Transverse colon (tissue), 4 donors: ENCODE measurements around the gene CTTN. TPM values are rescaled to one million over a fixed set of nuclear protein-coding genes. Genes with fewer than 3 reads are reported as not detected.

Source experiments
- DNase-seq: peaks from one replicate; pipeline ENCODE4 v3.0.0-alpha.2; 2019
- H3K27ac ChIP-seq, 4 donors: fragments of 200-600 bp; sonication (generic); 2 replicates each; pipeline ENCODE4 v1.5.1; 2016 to 2018; ENCODE audit warnings: inconsistent platforms in 4 of 4
- H3K27me3 ChIP-seq: fragments of 200-600 bp; sonication (generic); 2 replicates; pipeline ENCODE4 v1.5.1; 2017; ENCODE audit warnings: inconsistent platforms
- H3K36me3 ChIP-seq, 4 donors: fragments of 200-600 bp; sonication (generic); 2 replicates each; pipeline ENCODE4 v1.5.1; 2017 to 2019; ENCODE audit warnings: inconsistent platforms in 4 of 4
- H3K4me1 ChIP-seq, 4 donors: fragments of 200-600 bp; sonication (generic); 2 replicates each; pipeline ENCODE4 v1.5.1; 2017 to 2020; ENCODE audit warnings: inconsistent platforms in 4 of 4
- H3K4me3 ChIP-seq, 4 donors: fragments of 200-600 bp; sonication (generic); 1 replicate in 1 of 4; 2 replicates in 3 of 4; pipeline versions ENCODE4 v1.5.1 to v1.6.1; 2017 to 2019; ENCODE audit warnings: inconsistent platforms in 4 of 4
- H3K9me3 ChIP-seq, 2 donors: fragments of 200-600 bp; sonication (generic); 2 replicates each; pipeline ENCODE4 v1.5.1; 2017 to 2019; ENCODE audit warnings: inconsistent platforms in 2 of 2
- EP300 ChIP-seq: sonication (generic); formaldehyde crosslinking; IDR thresholded peaks from one replicate; pipeline ENCODE4 v1.6.1; 2017; ENCODE audit warnings: antibody characterized with exemption, low read depth
- POLR2A ChIP-seq: fragments of 450-650 bp; IDR thresholded peaks from one replicate; pipeline ENCODE4 v1.6.1; 2016; ENCODE audit warnings: antibody characterized with exemption, mild to moderate bottlenecking, moderate library complexity
- POLR2AphosphoS5 ChIP-seq, 3 donors: sonication (generic); formaldehyde crosslinking; IDR thresholded peaks; one replicate each; pipeline ENCODE4 v1.6.1; 2016; ENCODE audit warnings: antibody characterized with exemption in 3 of 3
- WGBS, 2 donors: methylation state at CpG; one replicate each; pipeline ENCODE4 v1.1.5; 2018; ENCODE audit warnings: low coverage in 1 of 2; 5-methylcytosine and 5-hydroxymethylcytosine counted together
- in situ Hi-C, 4 donors: fragments of 200-750 bp; cut with MboI; loops; one replicate each; pipeline versions ENCODE4 v1.15.0 to v1.15.1; 2017; ENCODE audit warnings: low sequenced_read_pairs in 3 of 4, low pct_ligation_motif_present in 1 of 4, low pct_unique_long_range_greater_than_20kb in 1 of 4
- intact Hi-C: fragments of 100-400 bp; cut with DNase I; formaldehyde crosslinking; loops from one replicate; pipeline ENCODE4 v1.15.1; 2023; ENCODE audit warnings: low total_unique reads
- total RNA-seq, 4 donors: library from RNA; depleted of rRNA; stranded (reverse); fragments of >200 nt; gene quantifications; one replicate each; pipeline ENCODE4 v1.1.0, GENCODE V29; 2016
- TF ChIP-seq, protein P1 (sequence below), 5 experiments: fragments of 200-600 bp in 3 of 5; fragments of 450-650 bp in 2 of 5; sonication (generic) in 3 of 5; IDR thresholded peaks; 1 replicate in 2 of 5; 2 replicates in 3 of 5; pipeline ENCODE4 v1.5.1; 2016 to 2017; ENCODE audit warnings: antibody characterized with exemption in 5 of 5, inconsistent platforms in 3 of 5, mild to moderate bottlenecking in 2 of 5, moderate library complexity in 1 of 5

The CTTN gene
- total RNA-seq, 4 donors from 2014 or later = 203 to 449 (median 365) TPM

DNA sequence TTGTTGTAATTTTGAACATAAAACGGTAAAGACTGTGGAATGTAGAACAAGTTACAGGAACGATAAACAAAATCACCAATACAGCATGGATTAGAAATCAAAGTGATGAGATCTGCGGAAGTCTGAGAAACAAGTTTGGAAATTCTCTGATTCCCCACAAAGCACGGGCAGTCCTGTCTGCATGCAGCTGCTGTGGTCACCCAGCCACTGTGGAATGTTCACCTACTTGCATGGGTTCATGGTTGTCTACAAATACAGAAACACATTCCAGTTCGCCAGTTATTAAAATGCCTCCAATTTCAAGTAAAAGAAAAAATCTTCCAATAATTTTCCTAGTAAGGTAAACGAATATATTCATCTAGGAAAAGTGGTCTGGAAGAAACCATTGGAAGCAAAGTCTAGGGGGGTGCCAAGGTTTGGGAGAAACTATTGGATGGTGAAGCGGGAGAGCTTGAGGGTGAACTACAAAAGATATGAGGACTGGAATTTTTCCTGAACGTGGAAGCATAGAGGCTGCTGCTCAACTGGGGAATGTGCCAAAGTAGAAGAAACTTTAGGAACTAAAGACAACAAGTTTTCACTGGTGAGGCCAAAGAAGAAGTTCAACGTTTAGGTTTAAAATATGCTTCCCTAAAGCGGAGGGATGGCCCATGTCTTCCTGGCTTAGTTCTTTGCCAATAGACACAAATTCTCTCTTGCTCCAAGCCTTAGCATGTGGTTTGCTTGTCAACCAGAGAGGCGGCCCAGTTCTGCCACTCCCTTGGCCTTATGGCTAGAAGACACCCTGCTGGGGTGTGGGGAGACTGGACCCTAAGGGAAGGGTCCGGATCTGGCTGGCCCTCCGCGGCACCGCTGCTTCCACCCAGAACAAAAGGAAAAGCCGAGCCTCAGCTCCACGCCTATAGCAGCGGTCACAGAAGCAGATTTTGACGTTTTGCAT is 70.2 kb downstream of the CTTN start:
- in situ Hi-C loops = loop anchor here in 3 of 4 donors (5.0 to 10.0 kb wide), 2 partner anchors 284 to 286 kb away; no protein-coding TSS in a partner anchor
- no peak for DNase-seq
- no peaks in the 10 kb centered on the region for H3K27me3 ChIP-seq
- no peak overlapping the region for H3K4me3 ChIP-seq
- no peaks in the 10 kb centered on the region for H3K4me1 ChIP-seq
- intact Hi-C loops = loop anchor here (5.0 kb wide), 1 partner anchor 289 kb away; no protein-coding TSS in a partner anchor
- no peak overlapping the region for H3K27ac ChIP-seq
- no peaks in the 10 kb centered on the region for H3K9me3 ChIP-seq
- TF ChIP-seq POLR2AphosphoS5 (IDR thresholded peaks at IDR 0.05) = no peak
- TF ChIP-seq POLR2A = no peak
- TF ChIP-seq EP300 = no peak
- TF ChIP-seq, protein P1, sequence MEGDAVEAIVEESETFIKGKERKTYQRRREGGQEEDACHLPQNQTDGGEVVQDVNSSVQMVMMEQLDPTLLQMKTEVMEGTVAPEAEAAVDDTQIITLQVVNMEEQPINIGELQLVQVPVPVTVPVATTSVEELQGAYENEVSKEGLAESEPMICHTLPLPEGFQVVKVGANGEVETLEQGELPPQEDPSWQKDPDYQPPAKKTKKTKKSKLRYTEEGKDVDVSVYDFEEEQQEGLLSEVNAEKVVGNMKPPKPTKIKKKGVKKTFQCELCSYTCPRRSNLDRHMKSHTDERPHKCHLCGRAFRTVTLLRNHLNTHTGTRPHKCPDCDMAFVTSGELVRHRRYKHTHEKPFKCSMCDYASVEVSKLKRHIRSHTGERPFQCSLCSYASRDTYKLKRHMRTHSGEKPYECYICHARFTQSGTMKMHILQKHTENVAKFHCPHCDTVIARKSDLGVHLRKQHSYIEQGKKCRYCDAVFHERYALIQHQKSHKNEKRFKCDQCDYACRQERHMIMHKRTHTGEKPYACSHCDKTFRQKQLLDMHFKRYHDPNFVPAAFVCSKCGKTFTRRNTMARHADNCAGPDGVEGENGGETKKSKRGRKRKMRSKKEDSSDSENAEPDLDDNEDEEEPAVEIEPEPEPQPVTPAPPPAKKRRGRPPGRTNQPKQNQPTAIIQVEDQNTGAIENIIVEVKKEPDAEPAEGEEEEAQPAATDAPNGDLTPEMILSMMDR (IDR thresholded peaks at IDR 0.05) = no peak
- 74 to 78% methylated on average over 13 to 19 of the region's 19 CpGs for WGBS, 2 donors
- H3K36me3 ChIP-seq = no peaks in the 10 kb centered on the region

DNA sequence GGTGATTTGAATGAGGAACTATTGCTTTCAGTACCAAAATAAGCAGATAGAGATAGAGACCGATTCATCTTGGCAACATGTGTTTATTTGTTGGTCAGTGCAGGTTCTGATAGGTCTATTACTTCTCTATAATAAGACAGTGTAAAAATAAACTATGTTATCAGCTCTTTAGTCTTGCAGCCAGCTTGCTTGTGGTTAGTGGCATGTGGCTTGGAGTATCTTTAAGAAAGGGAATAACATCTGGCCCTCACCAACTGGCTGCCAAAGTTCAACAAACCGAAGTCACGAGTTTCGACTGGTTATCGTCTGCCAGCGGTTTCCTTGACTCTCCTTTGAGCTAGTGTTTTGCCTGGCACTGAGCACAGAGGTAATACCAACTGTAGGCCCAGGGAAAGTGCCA is 71.8 kb downstream of the CTTN start:
- Histone ChIP-seq H3K36me3 (no peaks in the 10 kb centered on the region), H3K4me1 (no peaks in the 10 kb centered on the region), H3K27me3 (no peaks in the 10 kb centered on the region), H3K27ac (no peak overlapping the region), H3K9me3 (no peaks in the 10 kb centered on the region), H3K4me3 (no peak overlapping the region)
- intact Hi-C loops (no loop called here), in situ Hi-C loops (loop anchor here in 1 of 4 donors (5.0 kb wide), 1 partner anchor 282 kb away; no protein-coding TSS in a partner anchor)
- WGBS, 2 donors = 52 to 82% methylated on average over 6 of the region's 6 CpGs
- no peak for DNase-seq
- TF ChIP-seq, protein P1 (IDR thresholded peaks at IDR 0.05) = no peak
- TF ChIP-seq POLR2AphosphoS5 (IDR thresholded peaks at IDR 0.05) (no peak), POLR2A (no peak), EP300 (no peak)

DNA sequence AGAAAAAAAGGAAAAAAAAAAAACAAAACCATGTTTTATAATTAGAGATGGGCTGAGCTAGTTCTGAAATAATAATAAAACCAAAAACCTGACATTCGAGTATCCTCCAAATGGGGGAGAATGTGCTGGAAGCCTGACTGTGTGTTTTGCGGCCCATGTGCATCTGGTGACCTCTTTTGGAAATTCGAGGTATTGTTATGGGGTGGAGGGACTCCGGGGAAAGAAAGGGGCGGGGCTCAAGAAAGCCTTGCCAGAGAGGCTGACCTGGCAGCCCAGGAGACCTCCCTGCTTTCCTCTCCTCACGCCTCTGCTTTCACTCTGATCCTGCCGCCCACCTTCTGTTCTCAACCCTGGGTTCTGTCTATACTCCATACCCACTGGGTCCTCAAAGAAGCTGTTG is 72.9 kb downstream of the CTTN start:
- Histone ChIP-seq H3K36me3 (no peaks in the 10 kb centered on the region), H3K4me1 (no peaks in the 10 kb centered on the region), H3K9me3 (no peaks in the 10 kb centered on the region), H3K27me3 (no peaks in the 10 kb centered on the region), H3K27ac (no peak overlapping the region), H3K4me3 (no peak overlapping the region)
- WGBS, 2 donors = 34 to 56% methylated on average over 2 to 7 of the region's 7 CpGs
- intact Hi-C loops (no loop called here), in situ Hi-C loops (loop anchor here in 1 of 4 donors (5.0 kb wide), 1 partner anchor 281 kb away; no protein-coding TSS in a partner anchor)
- TF ChIP-seq POLR2AphosphoS5 (IDR thresholded peaks at IDR 0.05) = no peak
- no peak for DNase-seq

GRCh38 chr11:70472240-70472639 is 73.9 kb downstream of the CTTN start:
- Histone ChIP-seq H3K4me3 (no peak overlapping the region), H3K27me3 (no peaks in the 10 kb centered on the region), H3K27ac (no peak overlapping the region), H3K36me3 (no peaks in the 10 kb centered on the region), H3K4me1 (no peaks in the 10 kb centered on the region), H3K9me3 (no peaks in the 10 kb centered on the region)
- WGBS, 2 donors = 93 to 100% methylated on average over 1 to 9 of the region's 9 CpGs
- DNase-seq = no peak
- no peak for TF ChIP-seq POLR2AphosphoS5 (IDR thresholded peaks at IDR 0.05)
- TF ChIP-seq, protein P1 (IDR thresholded peaks at IDR 0.05) = no peak
- TF ChIP-seq POLR2A = no peak
- TF ChIP-seq EP300 = no peak
- in situ Hi-C loops = loop anchor here in 1 of 4 donors (5.0 kb wide), 1 partner anchor 280 kb away; no protein-coding TSS in a partner anchor
- intact Hi-C loops = no loop called here
